Cardiac muscle cell (in vitro differentiated cells and primary cell): ENCODE data around the gene SEMA3B. TPM values are rescaled to one million over a fixed set of nuclear protein-coding genes. Genes with fewer than 3 reads are reported as not detected.

ENCODE experiments used
- DNase-seq, 2 donors: peaks; one replicate each; pipeline versions ENCODE4 v3.0.0 to v3.0.0-alpha.2; 2010 to 2017; ENCODE audit warnings: low read depth in 1 of 2, low spot score in 1 of 2
- H3K27ac ChIP-seq: fragments of 200-600 bp; sonication (generic); 2 replicates; pipeline ENCODE4 v1.5.1; 2016
- H3K27me3 ChIP-seq: fragments of 200-600 bp; sonication (generic); 2 replicates; pipeline ENCODE4 v1.6.0; 2016; ENCODE audit warnings: control low read depth
- H3K36me3 ChIP-seq: fragments of 200-600 bp; sonication (generic); 2 replicates; pipeline ENCODE4 v1.5.1; 2016; ENCODE audit warnings: control low read depth
- H3K4me1 ChIP-seq: fragments of 200-600 bp; sonication (generic); 2 replicates; pipeline ENCODE4 v1.8.1; 2017; ENCODE audit warnings: low read depth, mild to moderate bottlenecking, mixed run types
- H3K4me3 ChIP-seq: fragments of 200-600 bp; sonication (generic); 2 replicates; pipeline ENCODE4 v1.5.1; 2016; ENCODE audit warnings: mild to moderate bottlenecking
- H3K9me3 ChIP-seq: fragments of 200-600 bp; sonication (generic); 2 replicates; pipeline ENCODE4 v1.5.1; 2017; ENCODE audit warnings: low read depth, mild to moderate bottlenecking, control low read depth
- polyA plus RNA-seq: library from polyadenylated mRNA; unstranded; fragments of >200 nt; fragmentation: Nextera tagmentation; extraction: Ambion mirVana; gene quantifications from 2 replicates; pipeline ENCODE4 v1.2.1, GENCODE V29; 2016
- total RNA-seq: library from RNA; depleted of rRNA; stranded (reverse); fragments of >200 nt; gene quantifications from 2 replicates; pipeline ENCODE4 v1.2.3, GENCODE V29; 2016
- TF ChIP-seq, protein P1 (sequence below): IDR thresholded peaks from 2 replicates; pipeline ENCODE4 v1.5.1; 2012; ENCODE audit warnings: low read depth, mild to moderate bottlenecking, low read length

Gene SEMA3B
- total and polyA plus RNA-seq, 2 experiments from 2014 or later, result 23.1 to 25.9 TPM

DNA sequence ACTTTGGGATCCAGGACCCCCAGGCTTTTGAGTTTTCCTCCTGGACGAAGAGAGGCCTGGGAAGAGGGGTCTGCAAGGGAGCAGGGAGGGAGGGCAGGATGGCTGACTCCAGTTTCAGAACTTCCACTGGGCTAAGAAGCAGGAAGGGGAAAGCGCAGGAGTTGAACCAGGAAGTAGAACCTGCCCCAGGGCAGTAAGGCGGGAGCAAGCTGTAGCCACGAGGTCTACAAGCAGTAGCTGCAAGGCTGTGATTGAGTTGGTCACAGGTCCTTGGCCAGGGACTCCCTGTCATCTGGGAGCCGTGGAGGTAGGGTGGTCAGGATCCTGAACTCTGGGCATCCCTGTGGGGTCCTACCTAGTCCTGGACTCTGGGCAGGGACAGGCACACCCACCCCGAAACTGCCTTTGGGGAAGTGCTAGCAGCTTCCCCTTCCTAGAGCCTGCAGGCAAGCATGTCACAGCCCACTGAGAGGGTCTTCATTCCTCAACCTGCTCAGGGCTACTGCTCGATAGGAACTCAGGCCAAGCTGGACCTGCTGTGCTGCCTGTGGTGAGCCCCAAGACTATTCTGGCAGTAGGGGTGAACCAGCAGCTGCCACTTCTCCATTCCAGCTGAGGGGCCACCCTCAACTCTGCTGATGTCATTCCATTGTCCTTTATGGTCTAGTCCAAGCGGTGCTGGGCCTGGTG is 38.7 kb upstream of the SEMA3B start:
- no peak overlapping the region for H3K4me3 ChIP-seq
- no peak for DNase-seq
- H3K9me3 ChIP-seq, result no peaks in the 10 kb centered on the region
- no peaks in the 10 kb centered on the region for H3K27me3 ChIP-seq
- no peak overlapping the region for H3K27ac ChIP-seq
- H3K4me1 ChIP-seq, result peaks cover 24% of the 10 kb centered on the region
- TF ChIP-seq, protein P1, sequence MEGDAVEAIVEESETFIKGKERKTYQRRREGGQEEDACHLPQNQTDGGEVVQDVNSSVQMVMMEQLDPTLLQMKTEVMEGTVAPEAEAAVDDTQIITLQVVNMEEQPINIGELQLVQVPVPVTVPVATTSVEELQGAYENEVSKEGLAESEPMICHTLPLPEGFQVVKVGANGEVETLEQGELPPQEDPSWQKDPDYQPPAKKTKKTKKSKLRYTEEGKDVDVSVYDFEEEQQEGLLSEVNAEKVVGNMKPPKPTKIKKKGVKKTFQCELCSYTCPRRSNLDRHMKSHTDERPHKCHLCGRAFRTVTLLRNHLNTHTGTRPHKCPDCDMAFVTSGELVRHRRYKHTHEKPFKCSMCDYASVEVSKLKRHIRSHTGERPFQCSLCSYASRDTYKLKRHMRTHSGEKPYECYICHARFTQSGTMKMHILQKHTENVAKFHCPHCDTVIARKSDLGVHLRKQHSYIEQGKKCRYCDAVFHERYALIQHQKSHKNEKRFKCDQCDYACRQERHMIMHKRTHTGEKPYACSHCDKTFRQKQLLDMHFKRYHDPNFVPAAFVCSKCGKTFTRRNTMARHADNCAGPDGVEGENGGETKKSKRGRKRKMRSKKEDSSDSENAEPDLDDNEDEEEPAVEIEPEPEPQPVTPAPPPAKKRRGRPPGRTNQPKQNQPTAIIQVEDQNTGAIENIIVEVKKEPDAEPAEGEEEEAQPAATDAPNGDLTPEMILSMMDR, result no peak
- H3K36me3 ChIP-seq, result no peaks in the 10 kb centered on the region

DNA sequence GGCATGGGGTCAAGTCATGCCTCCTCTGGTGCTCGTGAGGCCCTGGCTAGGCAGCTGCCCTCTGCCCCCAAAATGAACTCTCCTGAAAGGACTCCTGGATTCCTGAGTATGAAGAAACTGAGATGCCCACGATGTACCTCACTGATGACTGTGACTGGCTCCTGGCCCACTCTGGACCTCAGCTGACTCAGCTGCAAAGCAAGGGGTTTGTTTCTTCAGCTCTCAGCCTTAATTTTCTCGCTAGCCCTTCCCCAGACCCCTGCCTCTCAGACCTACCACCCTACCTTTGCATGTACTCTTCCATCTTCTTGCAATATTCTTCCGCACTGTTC is 38.2 kb upstream of the SEMA3B start:
- no peak for DNase-seq
- Histone ChIP-seq H3K27ac (no peak overlapping the region), H3K36me3 (no peaks in the 10 kb centered on the region), H3K4me1 (peaks cover 27% of the 10 kb centered on the region), H3K4me3 (no peak overlapping the region), H3K27me3 (no peaks in the 10 kb centered on the region), H3K9me3 (no peaks in the 10 kb centered on the region)
- TF ChIP-seq, protein P1, result no peak

- no peaks in the 10 kb centered on the region for H3K36me3 ChIP-seq
- no peak for DNase-seq
- no peak overlapping the region for H3K4me3 ChIP-seq
- no peaks in the 10 kb centered on the region for H3K9me3 ChIP-seq
- no peak overlapping the region for H3K27ac ChIP-seq
- TF ChIP-seq, protein P1, result no peak
- no peaks in the 10 kb centered on the region for H3K27me3 ChIP-seq
- peaks cover 27% of the 10 kb centered on the region for H3K4me1 ChIP-seq
Measured at GRCh38 chr3:50231581-50231980, 37.4 kb upstream of the SEMA3B start.

DNA sequence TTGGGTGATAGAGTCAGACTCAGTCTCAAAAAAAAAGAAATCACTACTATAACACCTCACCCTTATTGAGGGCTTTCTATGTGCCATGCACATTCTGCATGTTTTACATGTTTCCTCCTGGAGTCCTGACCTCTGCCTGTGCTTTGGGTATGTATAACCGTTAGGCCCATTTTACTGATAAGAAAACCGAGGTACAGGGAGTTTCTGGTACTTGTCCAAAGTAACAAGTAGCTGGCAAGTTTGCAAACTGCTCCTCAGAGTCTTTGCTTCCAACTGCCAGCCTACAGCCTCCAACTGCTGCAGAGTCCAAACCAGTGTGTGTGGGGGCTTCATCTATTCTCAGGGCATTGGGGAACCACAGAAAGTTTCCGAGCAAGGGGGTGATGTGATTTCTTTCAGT is 36.6 kb upstream of the SEMA3B start:
- TF ChIP-seq, protein P1, result no peak

DNA sequence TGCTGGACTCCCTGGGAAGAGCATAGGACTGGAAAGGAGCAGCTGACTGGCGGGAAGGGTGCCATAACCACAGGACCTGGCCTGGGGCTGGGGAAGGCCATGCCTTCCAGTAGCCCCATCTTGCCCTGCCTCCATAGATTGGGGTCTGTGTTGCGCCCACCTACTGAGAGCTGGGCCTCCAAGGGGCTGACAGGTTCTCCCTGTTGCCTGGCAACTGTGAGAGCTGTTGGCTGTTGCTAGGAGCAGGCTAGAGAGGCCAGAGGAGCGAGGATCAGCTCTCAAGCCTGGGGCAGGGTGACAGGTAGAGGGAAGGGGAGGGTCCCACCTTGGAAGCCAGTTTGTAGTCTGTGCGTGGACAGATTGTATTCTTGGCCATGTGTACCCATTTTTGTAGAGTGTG is 35.8 kb upstream of the SEMA3B start:
- Histone ChIP-seq H3K27me3 (no peaks in the 10 kb centered on the region), H3K36me3 (no peaks in the 10 kb centered on the region), H3K4me3 (no peak overlapping the region), H3K9me3 (no peaks in the 10 kb centered on the region), H3K27ac (peak overlapping the region; percentile 57), H3K4me1 (peaks cover 25% of the 10 kb centered on the region)
- peak in 1 of 2 donors; percentile 80 for DNase-seq
- TF ChIP-seq, protein P1, result no peak

More for the DNA sequence above, 36.6 kb upstream of the SEMA3B start:
- no peak for DNase-seq
- no peaks in the 10 kb centered on the region for H3K9me3 ChIP-seq
- H3K4me1 ChIP-seq, result peaks cover 27% of the 10 kb centered on the region
- no peak overlapping the region for H3K27ac ChIP-seq
- H3K4me3 ChIP-seq, result no peak overlapping the region
- H3K36me3 ChIP-seq, result no peaks in the 10 kb centered on the region
- H3K27me3 ChIP-seq, result no peaks in the 10 kb centered on the region
